Spleen (tissue), 11 donors: ENCODE measurements around the gene SPATA21. TPM values are rescaled to one million over a fixed set of nuclear protein-coding genes. Genes with fewer than 3 reads are reported as not detected.

Experiments
- DNase-seq: peaks from one replicate; pipeline ENCODE4 v3.0.0-alpha.2; 2020
- H3K27ac ChIP-seq, 8 donors: fragments of 200-600 bp; sonication (generic) in 7 of 8; 1 replicate in 4 of 8; 2 replicates in 4 of 8; pipeline versions ENCODE4 v1.5.0 to v1.8.0; 2016 to 2021; ENCODE audit warnings: inconsistent platforms in 4 of 8, mild to moderate bottlenecking in 4 of 8, moderate library complexity in 1 of 8
- H3K27me3 ChIP-seq, 7 donors: fragments of 200-600 bp; sonication (generic) in 6 of 7; replicated peaks in 1 of 7; 1 replicate in 4 of 7; 2 replicates in 3 of 7; pipeline versions ENCODE4 v1.5.0 to v1.8.0; 2016 to 2021; ENCODE audit warnings: inconsistent platforms in 3 of 7, mild to moderate bottlenecking in 1 of 7
- H3K36me3 ChIP-seq, 6 donors: fragments of 200-600 bp; sonication (generic) in 5 of 6; 1 replicate in 4 of 6; 2 replicates in 2 of 6; pipeline versions ENCODE4 v1.5.0 to v1.8.0; 2016 to 2021; ENCODE audit warnings: inconsistent platforms in 2 of 6
- H3K4me1 ChIP-seq, 6 donors: fragments of 200-600 bp; sonication (generic) in 5 of 6; 1 replicate in 3 of 6; 2 replicates in 3 of 6; pipeline versions ENCODE4 v1.5.0 to v1.8.0; 2016 to 2021; ENCODE audit warnings: inconsistent platforms in 3 of 6
- H3K4me3 ChIP-seq, 8 donors: fragments of 200-600 bp; sonication (generic) in 7 of 8; 1 replicate in 4 of 8; 2 replicates in 4 of 8; pipeline versions ENCODE4 v1.5.0 to v1.8.0; 2016 to 2021; ENCODE audit warnings: inconsistent platforms in 4 of 8, mild to moderate bottlenecking in 4 of 8, moderate library complexity in 2 of 8
- H3K9me3 ChIP-seq, 8 donors: fragments of 200-600 bp; sonication (generic) in 7 of 8; 1 replicate in 4 of 8; 2 replicates in 4 of 8; pipeline versions ENCODE4 v1.5.0 to v1.8.0; 2016 to 2021; ENCODE audit warnings: inconsistent platforms in 4 of 8
- POLR2A ChIP-seq, 3 donors: fragments of 450-650 bp; IDR thresholded peaks; one replicate each; pipeline ENCODE4 v1.5.1; 2017; ENCODE audit warnings: antibody characterized with exemption in 3 of 3, mild to moderate bottlenecking in 1 of 3
- POLR2AphosphoS5 ChIP-seq, 3 donors: sonication (generic); formaldehyde crosslinking; IDR thresholded peaks; one replicate each; pipeline ENCODE4 v1.5.1; 2017; ENCODE audit warnings: antibody characterized with exemption in 3 of 3
- WGBS, 5 donors: extraction: QIAGEN DNeasy Blood & Tissue Kit in 3 of 5; methylation state at CpG; one replicate each; pipeline versions ENCODE4 v1.1.5 to v1.1.7; 2013 to 2018; 5-methylcytosine and 5-hydroxymethylcytosine counted together
- intact Hi-C: fragments of 100-400 bp; cut with DNase I; formaldehyde crosslinking; loops from one replicate; pipeline ENCODE4 v1.15.0; 2023; ENCODE audit warnings: low total_unique reads
- polyA plus RNA-seq, 3 donors: library from polyadenylated mRNA; stranded (reverse); fragments of 200-250 nt; gene quantifications; one replicate each; pipeline ENCODE4 v1.2.1, GENCODE V29; 2013
- total RNA-seq, 7 donors: library from RNA; depleted of rRNA in 3 of 7; stranded (reverse); fragments of >200 nt in 3 of 7; fragmentation: NEBNext Ultra II Directional in 4 of 7; extraction: Animal tissue kit (Norgen Biotek cat#: 25700) in 4 of 7; gene quantifications; one replicate each; pipeline versions ENCODE4 v1.1.0 to v1.2.1, GENCODE V29; 2016 to 2021
- TF ChIP-seq, protein P1 (sequence below), 11 experiments: fragments of 200-600 bp in 7 of 11; fragments of 450-650 bp in 4 of 11; sonication (generic) in 4 of 11; IDR thresholded peaks in 8 of 11; conservative IDR thresholded peaks in 3 of 11; 1 replicate in 7 of 11; 2 replicates in 4 of 11; pipeline versions ENCODE4 v1.4.0 to v1.8.0; 2016 to 2021; ENCODE audit warnings: antibody characterized with exemption in 11 of 11, inconsistent platforms in 4 of 11, mild to moderate bottlenecking in 1 of 11
- donor health status: healthy with polysubstance abuse.
- donor health status: DM: no; HTN: no; CAD: no; lungs with moderate emphysema.
- donor health status: DM: no; HTN: no; CAD: no.
- donor health status: Bipolar disorder and iron deficiency.
- donor health status: healthy.
- donor health status: DM: no; HTN: no; CAD: no.
- donor health status: DM: yes; HTN: yes; CAD: no.

The SPATA21 gene
- total and polyA plus RNA-seq, 10 donors = 0.13 to 0.32 (median 0.24) TPM; not detected in 6

DNA sequence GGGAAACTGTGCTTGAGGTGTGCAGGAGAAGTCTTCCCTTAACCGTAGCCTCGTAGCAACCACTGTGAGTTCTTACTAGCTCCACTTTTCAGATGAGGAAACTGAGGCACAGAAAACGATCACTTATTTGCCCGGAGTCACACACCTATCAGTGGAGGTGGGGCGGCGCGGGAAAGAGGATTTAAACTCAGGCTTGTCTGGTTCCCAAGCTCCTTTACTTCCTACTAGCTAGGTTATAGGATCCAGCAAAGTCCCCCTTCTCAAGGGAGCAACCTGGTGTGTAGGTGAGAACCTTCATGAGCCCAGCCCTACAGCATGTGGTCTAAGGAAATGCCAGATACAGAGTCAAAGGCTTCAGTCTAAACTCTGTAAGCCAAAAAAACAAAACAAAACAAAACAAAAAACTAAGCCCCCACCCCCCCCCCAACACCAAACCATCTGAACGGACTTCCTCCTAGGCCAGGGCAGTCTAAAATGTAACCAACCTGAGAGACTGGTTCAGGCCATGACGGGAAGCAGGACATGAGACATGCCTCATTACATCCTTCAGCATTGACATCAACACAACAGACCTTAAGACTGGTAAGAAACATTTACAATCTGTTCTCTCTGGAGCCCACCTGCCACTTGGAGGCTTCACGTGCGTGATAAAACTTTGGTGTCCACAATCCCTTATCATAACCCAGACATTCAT, 84.2 kb downstream of the SPATA21 start:
- TF ChIP-seq POLR2AphosphoS5 (IDR thresholded peaks at IDR 0.05) (no peak), POLR2A (IDR thresholded peaks at IDR 0.05) (no peak)
- TF ChIP-seq, protein P1, sequence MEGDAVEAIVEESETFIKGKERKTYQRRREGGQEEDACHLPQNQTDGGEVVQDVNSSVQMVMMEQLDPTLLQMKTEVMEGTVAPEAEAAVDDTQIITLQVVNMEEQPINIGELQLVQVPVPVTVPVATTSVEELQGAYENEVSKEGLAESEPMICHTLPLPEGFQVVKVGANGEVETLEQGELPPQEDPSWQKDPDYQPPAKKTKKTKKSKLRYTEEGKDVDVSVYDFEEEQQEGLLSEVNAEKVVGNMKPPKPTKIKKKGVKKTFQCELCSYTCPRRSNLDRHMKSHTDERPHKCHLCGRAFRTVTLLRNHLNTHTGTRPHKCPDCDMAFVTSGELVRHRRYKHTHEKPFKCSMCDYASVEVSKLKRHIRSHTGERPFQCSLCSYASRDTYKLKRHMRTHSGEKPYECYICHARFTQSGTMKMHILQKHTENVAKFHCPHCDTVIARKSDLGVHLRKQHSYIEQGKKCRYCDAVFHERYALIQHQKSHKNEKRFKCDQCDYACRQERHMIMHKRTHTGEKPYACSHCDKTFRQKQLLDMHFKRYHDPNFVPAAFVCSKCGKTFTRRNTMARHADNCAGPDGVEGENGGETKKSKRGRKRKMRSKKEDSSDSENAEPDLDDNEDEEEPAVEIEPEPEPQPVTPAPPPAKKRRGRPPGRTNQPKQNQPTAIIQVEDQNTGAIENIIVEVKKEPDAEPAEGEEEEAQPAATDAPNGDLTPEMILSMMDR (IDR thresholded peaks at IDR 0.05 in 8 of 11, conservative IDR thresholded peaks at IDR 0.05 in 3 of 11) = no peak
- Histone ChIP-seq H3K4me3 (peak overlapping the region; percentile 75 to 95 (median 80)), H3K4me1 (peaks cover 23 to 50% (median 40%) of the 10 kb centered on the region in 6 donors), H3K27me3 (no peaks in the 10 kb centered on the region), H3K9me3 (no peaks in the 10 kb centered on the region), H3K27ac (peak overlapping the region; percentile 83 to 98 (median 93)), H3K36me3 (peaks cover 0 to 5% (median 0%) of the 10 kb centered on the region in 6 donors)
- WGBS, 5 donors = 53 to 60% (median 55%) methylated on average over 11 of the region's 11 CpGs
- intact Hi-C loops = loop anchor here (10.0 kb wide), 1 partner anchor 108 kb away; no protein-coding TSS in a partner anchor
- DNase-seq = no peak

DNA sequence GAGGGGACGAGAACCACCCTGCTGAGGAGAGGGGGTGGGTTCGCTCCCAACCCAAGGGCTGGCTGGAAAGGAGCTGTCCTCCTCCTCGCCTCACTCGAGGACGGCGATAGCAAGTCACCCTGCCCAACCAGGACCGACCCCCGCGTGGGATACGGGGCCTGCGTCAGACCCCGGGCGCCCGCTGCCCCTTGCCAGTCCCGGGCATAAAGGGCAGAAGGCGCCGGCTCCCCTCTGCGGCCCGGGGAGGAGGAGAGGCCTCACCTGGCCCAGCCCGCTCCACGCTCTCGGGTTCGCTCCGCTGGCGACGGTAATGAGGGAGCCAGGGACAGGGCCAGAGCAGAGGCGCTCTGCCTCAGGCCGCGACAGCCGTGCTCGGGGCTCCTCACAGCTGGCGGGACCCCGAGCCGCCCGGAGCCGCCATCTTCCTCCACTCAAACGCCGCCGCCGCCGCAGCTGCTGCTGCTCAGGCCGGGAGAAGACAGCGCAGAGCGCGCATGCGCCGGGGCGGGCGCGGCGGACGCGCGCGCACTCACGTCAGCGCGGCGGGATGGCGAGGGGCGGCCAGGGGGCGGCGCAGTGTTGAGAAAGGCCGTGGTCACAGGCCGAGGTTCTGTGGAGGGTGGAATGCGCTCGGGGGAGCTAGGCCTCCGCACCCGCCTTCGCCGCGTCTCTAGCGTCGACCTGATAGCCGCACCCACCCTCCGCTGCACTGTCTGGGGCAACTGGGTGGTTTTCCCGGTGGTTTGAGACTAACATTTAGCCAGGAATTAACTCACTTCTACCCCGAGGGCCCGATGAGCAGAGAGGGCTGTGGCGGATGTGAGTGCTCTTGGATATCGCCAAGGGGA, 85.0 kb downstream of the SPATA21 start, which contains the start of gene FBXO42:
Gene FBXO42 (minus strand): TSS at position 487 of the 848 bp plus-strand sequence. CDS start 37,062 bp downstream, outside the sequence.
- Histone ChIP-seq H3K4me1 (peaks cover 23 to 58% (median 42%) of the 10 kb centered on the region in 6 donors), H3K27me3 (no peaks in the 10 kb centered on the region), H3K36me3 (peaks cover 0 to 5% (median 0%) of the 10 kb centered on the region in 6 donors), H3K9me3 (no peaks in the 10 kb centered on the region), H3K27ac (peak within 1 kb of the TSS; percentile 83 to 98 (median 93)), H3K4me3 (peak within 1 kb of the TSS; percentile 75 to 95 (median 80))
- intact Hi-C loops = loop anchor here (10.0 kb wide), 1 partner anchor 107 kb away; no protein-coding TSS in a partner anchor
- 0 to 2% (median 1%) methylated on average over 33 to 81 of the region's 81 CpGs for WGBS, 5 donors
- TF ChIP-seq POLR2AphosphoS5 (IDR thresholded peaks at IDR 0.05) (peak; percentile 89 to 95 (median 94)), POLR2A (IDR thresholded peaks at IDR 0.05) (peak in 2 of 3 donors; percentile 10 to 79)
- TF ChIP-seq, protein P1 (IDR thresholded peaks at IDR 0.05 in 8 of 11, conservative IDR thresholded peaks at IDR 0.05 in 3 of 11) = peak in 9 of 11 experiments; percentile 25 to 79 (median 63)
- peak; percentile 97 for DNase-seq

GRCh38 chr1:16351456-16351993, 85.7 kb downstream of the SPATA21 start:
- intact Hi-C loops = loop anchor here (10.0 kb wide), 1 partner anchor 107 kb away; no protein-coding TSS in a partner anchor
- Histone ChIP-seq H3K27me3 (no peaks in the 10 kb centered on the region), H3K4me1 (peaks cover 23 to 64% (median 45%) of the 10 kb centered on the region in 6 donors), H3K36me3 (peaks cover 0 to 5% (median 0%) of the 10 kb centered on the region in 6 donors), H3K4me3 (peak overlapping the region; percentile 75 to 95 (median 80)), H3K27ac (peak overlapping the region; percentile 83 to 98 (median 93)), H3K9me3 (no peaks in the 10 kb centered on the region)
- TF ChIP-seq POLR2A (IDR thresholded peaks at IDR 0.05) (no peak), POLR2AphosphoS5 (IDR thresholded peaks at IDR 0.05) (no peak)
- TF ChIP-seq, protein P1 (IDR thresholded peaks at IDR 0.05 in 8 of 11, conservative IDR thresholded peaks at IDR 0.05 in 3 of 11) = no peak
- WGBS, 5 donors = 0 to 2% (median 1%) methylated on average over 19 to 20 of the region's 20 CpGs
- DNase-seq = no peak
